ENCODE measurements around the gene FYN. TPM values are rescaled to one million over a fixed set of nuclear protein-coding genes. Genes with fewer than 3 reads are reported as not detected.

Gene FYN
- total and polyA plus RNA-seq, 2 of the 13 experiments (the other 11 are each of a cell fraction or from before 2014, with no cell fraction given), result 15.5 to 24.6 TPM

DNA sequence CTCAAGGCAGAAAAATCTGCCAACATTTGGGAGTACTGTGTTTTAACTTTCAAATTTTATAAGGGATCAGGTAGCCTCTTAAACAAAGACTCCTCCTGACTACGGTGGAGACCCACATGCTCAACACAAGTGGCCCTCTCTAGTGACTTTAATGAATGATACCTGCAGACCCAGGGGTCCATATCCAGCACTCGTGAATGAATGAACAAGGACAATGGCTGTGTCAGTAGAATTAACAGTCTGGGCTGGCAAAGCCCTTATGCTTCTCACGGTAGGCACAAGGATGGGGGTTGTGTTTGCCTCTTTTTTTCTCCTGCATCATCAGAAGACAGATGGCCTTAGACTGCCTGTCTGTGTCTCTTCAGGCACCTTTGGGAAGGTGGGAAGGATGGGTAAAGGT lies 154.9 kb downstream of the FYN start:
- H3K36me3 ChIP-seq (replicated peaks in 1 of 2; ENCODE audit: control insufficient read depth in 1 of 2, insufficient read depth in 2 of 2, low read length in 2 of 2), result no peaks in the 10 kb centered on the region; a peak in 1 of 5 replicates
- in situ Hi-C loops (cut with HindIII; ENCODE audit: extremely low pct_ligation_motif_present, low pct_unique_long_range_greater_than_20kb) (loop anchor here (25.0 kb wide), 1 partner anchor 444 kb away; no protein-coding TSS in a partner anchor), intact Hi-C loops (cut with micrococcal nuclease; ENCODE audit: unreplicated experiment) (no loop called here)
- no peaks in the 10 kb centered on the region for H3K79me2 ChIP-seq (ENCODE audit: insufficient read depth, low read length)
- WGBS (ENCODE audit: low lambda C conversion rate), result 82% methylated on average over 3 of the region's 3 CpGs
- no peak overlapping the region for H3K9ac ChIP-seq (ENCODE audit: insufficient read depth, low read depth, low read length)
- ATAC-seq (no peak), DNase-seq (ENCODE audit: low spot score) (no peak), FAIRE-seq (no peak)
- H3K4me1 ChIP-seq (ENCODE audit: insufficient read depth, low read length), result no peaks in the 10 kb centered on the region
- no TSS peak for BruUV-seq (replicated peaks)
- ChIA-PET CTCF (ENCODE audit: low intra/inter-chr PET ratio, low total read pairs) (no interaction called here), POLR2A (no interaction called here)
- no peaks in the 10 kb centered on the region for H3K9me3 ChIP-seq (ENCODE audit: low read length)
- H3K4me3 ChIP-seq (replicated peaks in 1 of 3; ENCODE audit: insufficient read depth in 1 of 3, low read depth in 2 of 3, low read length in 3 of 3), result no peak overlapping the region
- no peaks in the 10 kb centered on the region for H3K27me3 ChIP-seq (ENCODE audit: control insufficient read depth in 1 of 2, insufficient read depth in 2 of 2, low read length in 2 of 2)
- H2AFZ ChIP-seq (ENCODE audit: low read length), result no peak overlapping the region
- no peak overlapping the region for H3K4me2 ChIP-seq (ENCODE audit: low read depth, low read length)
- H4K20me1 ChIP-seq (ENCODE audit: insufficient read depth, low read length), result no peaks in the 10 kb centered on the region
- no peak overlapping the region for H3K27ac ChIP-seq (ENCODE audit: extremely low read length, insufficient read depth, low read length)
- TF ChIP-seq EP300 (IDR thresholded peaks at IDR 0.05; ENCODE audit: low read depth in 2 of 2, low read length in 2 of 2) (no peak), EP300 (CRISPR knock-in tag; IDR thresholded peaks at IDR 0.05; ENCODE audit: borderline replicate concordance) (no peak), ARNTL (CRISPR knock-in tag; IDR thresholded peaks at IDR 0.05) (no peak), ZNF780A (CRISPR knock-in tag; IDR thresholded peaks at IDR 0.05) (no peak), SUZ12 (IDR thresholded peaks at IDR 0.05; ENCODE audit: low read depth, low read length) (no peak), PHB2 (IDR thresholded peaks at IDR 0.05; ENCODE audit: partially characterized antibody) (no peak), JARID2 (CRISPR knock-in tag; IDR thresholded peaks at IDR 0.05; ENCODE audit: insufficient replicate concordance) (no peak), ZSCAN9 (CRISPR knock-in tag; IDR thresholded peaks at IDR 0.05; ENCODE audit: borderline replicate concordance) (no peak), ZNF143 (CRISPR knock-in tag; IDR thresholded peaks at IDR 0.05) (no peak), ZNF343 (CRISPR knock-in tag; IDR thresholded peaks at IDR 0.05) (no peak), MYC (CRISPR knock-in tag; IDR thresholded peaks at IDR 0.05; ENCODE audit: borderline replicate concordance) (no peak)
- TF ChIP-seq, protein P1, sequence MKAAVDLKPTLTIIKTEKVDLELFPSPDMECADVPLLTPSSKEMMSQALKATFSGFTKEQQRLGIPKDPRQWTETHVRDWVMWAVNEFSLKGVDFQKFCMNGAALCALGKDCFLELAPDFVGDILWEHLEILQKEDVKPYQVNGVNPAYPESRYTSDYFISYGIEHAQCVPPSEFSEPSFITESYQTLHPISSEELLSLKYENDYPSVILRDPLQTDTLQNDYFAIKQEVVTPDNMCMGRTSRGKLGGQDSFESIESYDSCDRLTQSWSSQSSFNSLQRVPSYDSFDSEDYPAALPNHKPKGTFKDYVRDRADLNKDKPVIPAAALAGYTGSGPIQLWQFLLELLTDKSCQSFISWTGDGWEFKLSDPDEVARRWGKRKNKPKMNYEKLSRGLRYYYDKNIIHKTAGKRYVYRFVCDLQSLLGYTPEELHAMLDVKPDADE (CRISPR knock-in tag; IDR thresholded peaks at IDR 0.05), result no peak
- TF ChIP-seq, protein P2, sequence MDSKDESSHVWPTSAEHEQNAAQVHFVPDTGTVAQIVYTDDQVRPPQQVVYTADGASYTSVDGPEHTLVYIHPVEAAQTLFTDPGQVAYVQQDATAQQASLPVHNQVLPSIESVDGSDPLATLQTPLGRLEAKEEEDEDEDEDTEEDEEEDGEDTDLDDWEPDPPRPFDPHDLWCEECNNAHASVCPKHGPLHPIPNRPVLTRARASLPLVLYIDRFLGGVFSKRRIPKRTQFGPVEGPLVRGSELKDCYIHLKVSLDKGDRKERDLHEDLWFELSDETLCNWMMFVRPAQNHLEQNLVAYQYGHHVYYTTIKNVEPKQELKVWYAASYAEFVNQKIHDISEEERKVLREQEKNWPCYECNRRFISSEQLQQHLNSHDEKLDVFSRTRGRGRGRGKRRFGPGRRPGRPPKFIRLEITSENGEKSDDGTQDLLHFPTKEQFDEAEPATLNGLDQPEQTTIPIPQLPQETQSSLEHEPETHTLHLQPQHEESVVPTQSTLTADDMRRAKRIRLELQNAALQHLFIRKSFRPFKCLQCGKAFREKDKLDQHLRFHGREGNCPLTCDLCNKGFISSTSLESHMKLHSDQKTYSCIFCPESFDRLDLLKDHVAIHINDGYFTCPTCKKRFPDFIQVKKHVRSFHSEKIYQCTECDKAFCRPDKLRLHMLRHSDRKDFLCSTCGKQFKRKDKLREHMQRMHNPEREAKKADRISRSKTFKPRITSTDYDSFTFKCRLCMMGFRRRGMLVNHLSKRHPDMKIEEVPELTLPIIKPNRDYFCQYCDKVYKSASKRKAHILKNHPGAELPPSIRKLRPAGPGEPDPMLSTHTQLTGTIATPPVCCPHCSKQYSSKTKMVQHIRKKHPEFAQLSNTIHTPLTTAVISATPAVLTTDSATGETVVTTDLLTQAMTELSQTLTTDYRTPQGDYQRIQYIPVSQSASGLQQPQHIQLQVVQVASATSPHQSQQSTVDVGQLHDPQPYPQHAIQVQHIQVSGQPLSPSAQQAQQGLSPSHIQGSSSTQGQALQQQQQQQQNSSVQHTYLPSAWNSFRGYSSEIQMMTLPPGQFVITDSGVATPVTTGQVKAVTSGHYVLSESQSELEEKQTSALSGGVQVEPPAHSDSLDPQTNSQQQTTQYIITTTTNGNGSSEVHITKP (CRISPR knock-in tag; IDR thresholded peaks at IDR 0.05; ENCODE audit: low read depth), result no peak
- TF ChIP-seq, protein P3, sequence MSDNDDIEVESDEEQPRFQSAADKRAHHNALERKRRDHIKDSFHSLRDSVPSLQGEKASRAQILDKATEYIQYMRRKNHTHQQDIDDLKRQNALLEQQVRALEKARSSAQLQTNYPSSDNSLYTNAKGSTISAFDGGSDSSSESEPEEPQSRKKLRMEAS (IDR thresholded peaks at IDR 0.05), result no peak
- TF ChIP-seq, protein P4, sequence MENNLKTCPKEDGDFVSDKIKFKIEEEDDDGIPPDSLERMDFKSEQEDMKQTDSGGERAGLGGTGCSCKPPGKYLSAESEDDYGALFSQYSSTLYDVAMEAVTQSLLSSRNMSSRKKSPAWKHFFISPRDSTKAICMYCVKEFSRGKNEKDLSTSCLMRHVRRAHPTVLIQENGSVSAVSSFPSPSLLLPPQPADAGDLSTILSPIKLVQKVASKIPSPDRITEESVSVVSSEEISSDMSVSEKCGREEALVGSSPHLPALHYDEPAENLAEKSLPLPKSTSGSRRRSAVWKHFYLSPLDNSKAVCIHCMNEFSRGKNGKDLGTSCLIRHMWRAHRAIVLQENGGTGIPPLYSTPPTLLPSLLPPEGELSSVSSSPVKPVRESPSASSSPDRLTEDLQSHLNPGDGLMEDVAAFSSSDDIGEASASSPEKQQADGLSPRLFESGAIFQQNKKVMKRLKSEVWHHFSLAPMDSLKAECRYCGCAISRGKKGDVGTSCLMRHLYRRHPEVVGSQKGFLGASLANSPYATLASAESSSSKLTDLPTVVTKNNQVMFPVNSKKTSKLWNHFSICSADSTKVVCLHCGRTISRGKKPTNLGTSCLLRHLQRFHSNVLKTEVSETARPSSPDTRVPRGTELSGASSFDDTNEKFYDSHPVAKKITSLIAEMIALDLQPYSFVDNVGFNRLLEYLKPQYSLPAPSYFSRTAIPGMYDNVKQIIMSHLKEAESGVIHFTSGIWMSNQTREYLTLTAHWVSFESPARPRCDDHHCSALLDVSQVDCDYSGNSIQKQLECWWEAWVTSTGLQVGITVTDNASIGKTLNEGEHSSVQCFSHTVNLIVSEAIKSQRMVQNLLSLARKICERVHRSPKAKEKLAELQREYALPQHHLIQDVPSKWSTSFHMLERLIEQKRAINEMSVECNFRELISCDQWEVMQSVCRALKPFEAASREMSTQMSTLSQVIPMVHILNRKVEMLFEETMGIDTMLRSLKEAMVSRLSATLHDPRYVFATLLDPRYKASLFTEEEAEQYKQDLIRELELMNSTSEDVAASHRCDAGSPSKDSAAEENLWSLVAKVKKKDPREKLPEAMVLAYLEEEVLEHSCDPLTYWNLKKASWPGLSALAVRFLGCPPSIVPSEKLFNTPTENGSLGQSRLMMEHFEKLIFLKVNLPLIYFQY (CRISPR knock-in tag; IDR thresholded peaks at IDR 0.05; ENCODE audit: borderline replicate concordance), result no peak
- TF ChIP-seq, protein P5, sequence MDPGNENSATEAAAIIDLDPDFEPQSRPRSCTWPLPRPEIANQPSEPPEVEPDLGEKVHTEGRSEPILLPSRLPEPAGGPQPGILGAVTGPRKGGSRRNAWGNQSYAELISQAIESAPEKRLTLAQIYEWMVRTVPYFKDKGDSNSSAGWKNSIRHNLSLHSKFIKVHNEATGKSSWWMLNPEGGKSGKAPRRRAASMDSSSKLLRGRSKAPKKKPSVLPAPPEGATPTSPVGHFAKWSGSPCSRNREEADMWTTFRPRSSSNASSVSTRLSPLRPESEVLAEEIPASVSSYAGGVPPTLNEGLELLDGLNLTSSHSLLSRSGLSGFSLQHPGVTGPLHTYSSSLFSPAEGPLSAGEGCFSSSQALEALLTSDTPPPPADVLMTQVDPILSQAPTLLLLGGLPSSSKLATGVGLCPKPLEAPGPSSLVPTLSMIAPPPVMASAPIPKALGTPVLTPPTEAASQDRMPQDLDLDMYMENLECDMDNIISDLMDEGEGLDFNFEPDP (CRISPR knock-in tag; conservative IDR thresholded peaks at IDR 0.05), result no peak

Measured in HepG2 (cell line).